ENCODE results near the gene ACYP2. TPM values are rescaled to one million over a fixed set of nuclear protein-coding genes. Genes with fewer than 3 reads are reported as not detected.

ACYP2 gene
- total RNA-seq, 6 experiments from 2014 or later: 8.6 to 15.8 (median 9.8) TPM

DNA sequence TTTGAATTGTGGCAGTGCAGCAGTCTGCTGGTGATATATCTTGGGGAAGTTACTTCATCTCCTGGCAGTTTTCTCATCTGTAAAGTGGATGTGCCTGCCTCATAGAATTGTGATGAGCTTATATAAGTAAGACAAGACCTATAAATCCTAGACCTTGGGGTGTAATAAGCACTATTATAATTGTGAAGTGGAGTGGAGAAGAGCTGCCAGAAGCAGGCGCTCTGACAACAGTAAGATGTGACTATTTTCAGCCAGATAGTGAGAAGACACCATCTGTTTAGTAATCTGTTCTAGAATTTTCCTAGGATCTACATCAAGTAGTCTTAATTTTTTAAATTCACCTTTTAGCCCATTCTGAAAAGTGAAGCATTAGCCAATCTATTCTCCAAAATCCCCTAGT is 226.2 kb downstream of the ACYP2 start:
- Mint-ChIP-seq H3K9me3 (no peaks in the 10 kb centered on the region), H3K4me1 (ENCODE audit: low read depth) (peaks cover 7% of the 10 kb centered on the region; the same call in 1 of the 2 replicates), H3K36me3 (ENCODE audit: low read depth) (no peaks in the 10 kb centered on the region), H3K4me3 (no peak overlapping the region), H3K27me3 (ENCODE audit: insufficient read depth) (peaks cover 5% of the 10 kb centered on the region), H3K27ac (no peak overlapping the region)
- TF ChIP-seq, protein P1, sequence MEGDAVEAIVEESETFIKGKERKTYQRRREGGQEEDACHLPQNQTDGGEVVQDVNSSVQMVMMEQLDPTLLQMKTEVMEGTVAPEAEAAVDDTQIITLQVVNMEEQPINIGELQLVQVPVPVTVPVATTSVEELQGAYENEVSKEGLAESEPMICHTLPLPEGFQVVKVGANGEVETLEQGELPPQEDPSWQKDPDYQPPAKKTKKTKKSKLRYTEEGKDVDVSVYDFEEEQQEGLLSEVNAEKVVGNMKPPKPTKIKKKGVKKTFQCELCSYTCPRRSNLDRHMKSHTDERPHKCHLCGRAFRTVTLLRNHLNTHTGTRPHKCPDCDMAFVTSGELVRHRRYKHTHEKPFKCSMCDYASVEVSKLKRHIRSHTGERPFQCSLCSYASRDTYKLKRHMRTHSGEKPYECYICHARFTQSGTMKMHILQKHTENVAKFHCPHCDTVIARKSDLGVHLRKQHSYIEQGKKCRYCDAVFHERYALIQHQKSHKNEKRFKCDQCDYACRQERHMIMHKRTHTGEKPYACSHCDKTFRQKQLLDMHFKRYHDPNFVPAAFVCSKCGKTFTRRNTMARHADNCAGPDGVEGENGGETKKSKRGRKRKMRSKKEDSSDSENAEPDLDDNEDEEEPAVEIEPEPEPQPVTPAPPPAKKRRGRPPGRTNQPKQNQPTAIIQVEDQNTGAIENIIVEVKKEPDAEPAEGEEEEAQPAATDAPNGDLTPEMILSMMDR (IDR thresholded peaks at IDR 0.05): no peak
- DNase-seq: no peak

DNA sequence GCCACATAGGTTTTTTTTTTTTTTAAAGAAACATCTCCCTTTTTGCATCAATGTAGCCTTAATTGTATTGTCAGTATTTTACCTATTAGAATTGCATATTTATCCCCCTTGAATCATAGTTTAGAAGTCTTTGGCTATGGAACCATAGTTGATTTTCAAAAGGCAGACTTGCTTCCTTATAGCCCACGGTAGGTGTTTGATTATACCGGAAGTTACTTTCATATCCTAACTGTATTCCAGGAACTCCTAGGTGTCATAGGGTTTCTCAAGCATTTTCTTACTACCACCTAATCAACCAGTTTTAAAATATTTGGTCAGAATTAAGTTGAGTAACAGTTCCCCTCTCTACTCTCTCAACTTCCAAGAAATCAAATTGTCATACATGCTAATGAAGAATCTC is 227.2 kb downstream of the ACYP2 start:
- DNase-seq: no peak
- Mint-ChIP-seq H3K27ac (no peak overlapping the region), H3K36me3 (ENCODE audit: low read depth) (no peaks in the 10 kb centered on the region), H3K27me3 (ENCODE audit: insufficient read depth) (peaks cover 7% of the 10 kb centered on the region), H3K9me3 (no peaks in the 10 kb centered on the region), H3K4me3 (no peak overlapping the region), H3K4me1 (ENCODE audit: low read depth) (peaks cover 7% of the 10 kb centered on the region; the same call in 1 of the 2 replicates)
- TF ChIP-seq, protein P1 (IDR thresholded peaks at IDR 0.05): no peak

GRCh38 chr2:54347622-54348021 is 232.2 kb downstream of the ACYP2 start:
- DNase-seq: no peak
- Mint-ChIP-seq H3K27ac (no peak overlapping the region), H3K4me3 (no peak overlapping the region), H3K27me3 (ENCODE audit: insufficient read depth) (peaks cover 12% of the 10 kb centered on the region), H3K4me1 (ENCODE audit: low read depth) (peaks cover 5% of the 10 kb centered on the region; the same call in 1 of the 2 replicates), H3K36me3 (ENCODE audit: low read depth) (no peaks in the 10 kb centered on the region), H3K9me3 (no peaks in the 10 kb centered on the region)
- TF ChIP-seq, protein P1 (IDR thresholded peaks at IDR 0.05): no peak

- Mint-ChIP-seq H3K27ac (no peak overlapping the region), H3K27me3 (ENCODE audit: insufficient read depth) (peaks cover 12% of the 10 kb centered on the region), H3K4me1 (ENCODE audit: low read depth) (no peaks in the 10 kb centered on the region), H3K9me3 (no peaks in the 10 kb centered on the region), H3K4me3 (no peak overlapping the region), H3K36me3 (ENCODE audit: low read depth) (no peaks in the 10 kb centered on the region)
- no peak for DNase-seq
- TF ChIP-seq, protein P1 (IDR thresholded peaks at IDR 0.05): no peak
These were observed 233.2 kb downstream of the ACYP2 start for GRCh38 chr2:54348646-54349045.

GRCh38 chr2:54350426-54350825 is 235.0 kb downstream of the ACYP2 start:
- Mint-ChIP-seq H3K9me3 (no peaks in the 10 kb centered on the region), H3K36me3 (ENCODE audit: low read depth) (no peaks in the 10 kb centered on the region), H3K4me1 (ENCODE audit: low read depth) (no peaks in the 10 kb centered on the region), H3K4me3 (no peak overlapping the region), H3K27ac (no peak overlapping the region), H3K27me3 (ENCODE audit: insufficient read depth) (peaks cover 9% of the 10 kb centered on the region)
- TF ChIP-seq, protein P1 (IDR thresholded peaks at IDR 0.05): no peak
- DNase-seq: no peak

GRCh38 chr2:54353216-54353615 is 237.8 kb downstream of the ACYP2 start:
- no peaks in the 10 kb centered on the region for H3K9me3 Mint-ChIP-seq
- H3K27ac Mint-ChIP-seq: no peak overlapping the region
- H3K4me3 Mint-ChIP-seq: no peak overlapping the region
- peaks cover 14% of the 10 kb centered on the region for H3K27me3 Mint-ChIP-seq (ENCODE audit: insufficient read depth)
- TF ChIP-seq, protein P1 (IDR thresholded peaks at IDR 0.05): no peak
- H3K36me3 Mint-ChIP-seq (ENCODE audit: low read depth): no peaks in the 10 kb centered on the region
- no peaks in the 10 kb centered on the region for H3K4me1 Mint-ChIP-seq (ENCODE audit: low read depth)
- DNase-seq: no peak

Data from HFFc6 (cell line).